K562 (cell line): ENCODE results near the gene POLD1. TPM values are rescaled to one million over a fixed set of nuclear protein-coding genes. Genes with fewer than 3 reads are reported as not detected.

ENCODE experiments used
- BRD9 ChIP-seq: fragments of 450-650 bp; IDR thresholded peaks from 2 replicates; pipeline ENCODE4 v1.6.1; 2018; ENCODE audit warnings: low read depth; ENCODE audit not compliant: partially characterized antibody
- C11orf30 ChIP-seq: fragments of 450-650 bp; IDR thresholded peaks from 2 replicates; pipeline ENCODE4 v1.6.1; 2016; ENCODE audit warnings: low read depth, mild to moderate bottlenecking
- FOXA1 ChIP-seq: fragments of 450-650 bp; IDR thresholded peaks from 2 replicates; pipeline ENCODE4 v1.6.1; 2016; ENCODE audit warnings: mild to moderate bottlenecking, borderline replicate concordance
- FOXK1 ChIP-seq: sonication (generic); formaldehyde crosslinking; IDR thresholded peaks from 2 replicates; pipeline ENCODE4 v1.8.0; 2022; ENCODE audit warnings: missing genetic modification reagents, mild to moderate bottlenecking, borderline replicate concordance
- FUS ChIP-seq: fragments of 200-400 bp; formaldehyde crosslinking; optimal IDR thresholded peaks from 2 replicates; pipeline ENCODE3; 2017; ENCODE audit warnings: low read depth, low read length
- HCFC1 ChIP-seq: IDR thresholded peaks from 2 replicates; pipeline ENCODE4 v1.6.1; 2012; ENCODE audit warnings: low read depth, low read length, improper control_type of control experiment
- HDAC2 ChIP-seq: fragments of 450-650 bp; IDR thresholded peaks from 2 replicates; pipeline ENCODE4 v1.6.1; 2016; ENCODE audit warnings: mild to moderate bottlenecking
- HDAC6 ChIP-seq: IDR thresholded peaks from 2 replicates; pipeline ENCODE4 v1.6.1; 2012; ENCODE audit warnings: low read depth, mild to moderate bottlenecking, control low read depth, inconsistent platforms, low read length, moderate library complexity
- HNRNPLL ChIP-seq: fragments of 200-400 bp; formaldehyde crosslinking; IDR thresholded peaks from 2 replicates; pipeline ENCODE4 v1.6.1; 2017; ENCODE audit warnings: low read length, low read depth, mild to moderate bottlenecking; ENCODE audit not compliant: poor library complexity, severe bottlenecking
- HOXB6 ChIP-seq: fragments of 250-450 bp; sonication (Bioruptor Pico); IDR thresholded peaks from 2 replicates; pipeline ENCODE4 v1.5.1; 2022; ENCODE audit warnings: mild to moderate bottlenecking, borderline replicate concordance
- MBD1 ChIP-seq: fragments of 250-450 bp; sonication (Bioruptor Pico); IDR thresholded peaks from 2 replicates; pipeline ENCODE4 v1.8.0; 2022; ENCODE audit warnings: inconsistent platforms
- NR4A1 ChIP-seq, 2 experiments: fragments of 250-450 bp in 1 of 2; fragments of 450-650 bp in 1 of 2; sonication (Bioruptor Pico) in 1 of 2; IDR thresholded peaks; 2 replicates each; pipeline versions ENCODE4 v1.4.0 to v1.6.1; 2016 to 2020; ENCODE audit warnings: mild to moderate bottlenecking in 2 of 2, missing compliant biosample characterization in 1 of 2, missing genetic modification characterization in 1 of 2, moderate library complexity in 1 of 2
- SUPT5H ChIP-seq: fragments of 450-650 bp; IDR thresholded peaks from 2 replicates; pipeline ENCODE4 v1.6.1; 2016
- ZBTB7A ChIP-seq: IDR thresholded peaks from 2 replicates; pipeline ENCODE4 v1.6.1; 2011; ENCODE audit warnings: low read depth, mild to moderate bottlenecking, low read length, moderate library complexity, borderline replicate concordance; ENCODE audit not compliant: control insufficient read depth
- ZNF263 ChIP-seq: sonication (generic); formaldehyde crosslinking; IDR thresholded peaks from 2 replicates; pipeline ENCODE4 v1.8.0; 2022; ENCODE audit warnings: mild to moderate bottlenecking, missing genetic modification reagents, borderline replicate concordance
- ZNF76 ChIP-seq: fragments of 250-450 bp; sonication (Bioruptor Pico); IDR thresholded peaks from 2 replicates; pipeline ENCODE4 v1.4.0; 2020; ENCODE audit warnings: mild to moderate bottlenecking, moderate library complexity, borderline replicate concordance
- polyA plus RNA-seq, 8 experiments: library from polyadenylated mRNA; depleted of rRNA in 4 of 8; stranded (reverse) in 5 of 8; unstranded in 3 of 8; fragments of >200 nt; fragmentation: Nextera tagmentation in 2 of 8; fragmentation: Illumina TruSeq in 1 of 8; extraction: Ambion mirVana in 2 of 8; extraction: Trizol in 1 of 8; gene quantifications; 2 replicates each; pipeline versions ENCODE4 v1.2.1 to v1.2.3, GENCODE V29; 2011 to 2014; ENCODE audit warnings: inconsistent platforms in 1 of 8, missing spikeins in 1 of 8
- total RNA-seq, 7 experiments: library from RNA; depleted of rRNA in 6 of 7; stranded (reverse); fragments of >200 nt in 6 of 7; fragmentation: Illumina TruSeq in 2 of 7; extraction: Trizol in 2 of 7; gene quantifications; 2 replicates each; pipeline versions ENCODE4 v1.2.1 to v1.2.3, GENCODE V29; 2011 to 2021; ENCODE audit warnings: low replicate concordance in 1 of 7
- TF ChIP-seq, protein P1 (sequence below): sonication (generic); formaldehyde crosslinking; IDR thresholded peaks from 2 replicates; pipeline ENCODE4 v1.8.0; 2022; ENCODE audit warnings: missing genetic modification reagents, mild to moderate bottlenecking, borderline replicate concordance
- TF ChIP-seq, protein P2 (sequence below): sonication (generic); formaldehyde crosslinking; IDR thresholded peaks from 2 replicates; pipeline ENCODE4 v1.4.0; 2020; ENCODE audit warnings: mild to moderate bottlenecking, missing genetic modification reagents

Gene POLD1
- total and polyA plus RNA-seq, 9 of the 15 experiments (the other 6 are each of a cell fraction or from before 2014, with no cell fraction given): 1.3 to 312 (median 47.8) TPM

DNA sequence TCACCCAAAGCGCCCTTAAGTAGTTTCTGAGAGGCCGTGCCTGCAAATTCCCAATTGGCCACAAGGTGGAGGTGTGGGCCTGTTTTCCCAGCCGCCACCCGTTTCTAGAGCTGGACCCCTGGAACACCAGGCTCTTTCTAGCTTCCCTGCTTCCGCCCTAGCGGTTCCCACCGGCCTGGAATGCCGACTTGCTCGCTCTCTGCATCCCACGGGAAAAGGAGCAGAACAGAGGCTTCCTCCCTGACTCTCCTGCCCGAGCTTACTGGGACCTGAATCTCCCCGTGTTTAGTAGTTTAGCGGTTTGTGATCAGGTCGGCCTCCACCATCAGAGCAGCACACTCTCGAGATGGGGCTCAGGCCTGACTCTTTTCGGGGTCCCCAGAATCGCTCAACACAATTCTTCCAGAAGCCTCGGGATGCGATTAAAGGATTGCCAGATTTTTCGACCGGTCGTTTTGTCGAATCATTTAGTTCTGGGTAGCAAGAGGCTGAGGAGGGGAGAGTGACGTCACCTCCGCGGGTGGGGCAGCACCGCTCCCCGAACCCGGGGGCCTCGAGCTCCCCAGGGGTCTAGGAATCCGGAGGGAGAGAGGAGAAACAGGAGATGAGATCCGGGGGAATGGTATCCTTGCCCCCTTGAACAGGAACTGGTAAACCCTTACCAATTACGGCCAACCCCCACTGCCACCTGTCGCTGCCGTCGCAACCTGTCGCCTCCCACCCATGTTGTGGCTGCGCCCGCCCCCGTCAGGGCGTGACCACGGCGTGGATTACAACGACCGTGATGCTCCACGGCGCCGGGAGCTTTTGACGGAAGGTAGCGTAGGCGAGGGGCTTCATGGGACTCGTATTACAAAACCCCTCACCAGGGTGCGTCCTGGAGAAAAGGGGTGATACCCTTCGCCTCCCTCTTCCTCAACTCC, 26.7 kb upstream of the POLD1 start (continued):
- TF ChIP-seq, protein P1, sequence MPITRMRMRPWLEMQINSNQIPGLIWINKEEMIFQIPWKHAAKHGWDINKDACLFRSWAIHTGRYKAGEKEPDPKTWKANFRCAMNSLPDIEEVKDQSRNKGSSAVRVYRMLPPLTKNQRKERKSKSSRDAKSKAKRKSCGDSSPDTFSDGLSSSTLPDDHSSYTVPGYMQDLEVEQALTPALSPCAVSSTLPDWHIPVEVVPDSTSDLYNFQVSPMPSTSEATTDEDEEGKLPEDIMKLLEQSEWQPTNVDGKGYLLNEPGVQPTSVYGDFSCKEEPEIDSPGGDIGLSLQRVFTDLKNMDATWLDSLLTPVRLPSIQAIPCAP (CRISPR knock-in tag): no peak
- TF ChIP-seq HOXB6 (no peak), HDAC2 (peak; percentile 64), FUS (no peak), HNRNPLL (peak; percentile 11), NR4A1 (CRISPR knock-in tag; IDR thresholded peaks at IDR 0.05) (0 out of 2 replicates have a peak, but pooled peaks have one; percentile 50), NR4A1 (tag; IDR thresholded peaks at IDR 0.05) (no peak; the same call in 1 of the 2 replicates), ZNF76 (CRISPR knock-in tag) (no peak), MBD1 (CRISPR knock-in tag) (no peak), C11orf30 (peak; percentile 73), HDAC6 (no peak), BRD9 (peak; percentile 96), HCFC1 (peak; percentile 34), SUPT5H (peak; percentile 43), ZBTB7A (peak; percentile 82), ZNF263 (CRISPR knock-in tag) (peak; percentile 48; the same call in 1 of the 2 replicates), FOXK1 (peak; percentile 19; the same call in 1 of the 2 replicates), FOXA1 (no peak)
- TF ChIP-seq, protein P2, sequence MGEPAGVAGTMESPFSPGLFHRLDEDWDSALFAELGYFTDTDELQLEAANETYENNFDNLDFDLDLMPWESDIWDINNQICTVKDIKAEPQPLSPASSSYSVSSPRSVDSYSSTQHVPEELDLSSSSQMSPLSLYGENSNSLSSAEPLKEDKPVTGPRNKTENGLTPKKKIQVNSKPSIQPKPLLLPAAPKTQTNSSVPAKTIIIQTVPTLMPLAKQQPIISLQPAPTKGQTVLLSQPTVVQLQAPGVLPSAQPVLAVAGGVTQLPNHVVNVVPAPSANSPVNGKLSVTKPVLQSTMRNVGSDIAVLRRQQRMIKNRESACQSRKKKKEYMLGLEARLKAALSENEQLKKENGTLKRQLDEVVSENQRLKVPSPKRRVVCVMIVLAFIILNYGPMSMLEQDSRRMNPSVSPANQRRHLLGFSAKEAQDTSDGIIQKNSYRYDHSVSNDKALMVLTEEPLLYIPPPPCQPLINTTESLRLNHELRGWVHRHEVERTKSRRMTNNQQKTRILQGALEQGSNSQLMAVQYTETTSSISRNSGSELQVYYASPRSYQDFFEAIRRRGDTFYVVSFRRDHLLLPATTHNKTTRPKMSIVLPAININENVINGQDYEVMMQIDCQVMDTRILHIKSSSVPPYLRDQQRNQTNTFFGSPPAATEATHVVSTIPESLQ (CRISPR knock-in tag): 0 out of 2 replicates have a peak, but pooled peaks have one; percentile 59
